Epithelial cell of proximal tubule (primary cell): ENCODE measurements around the gene TIGD7. TPM values are rescaled to one million over a fixed set of nuclear protein-coding genes. Genes with fewer than 3 reads are reported as not detected.

Experiments
- DNase-seq: peaks from one replicate; pipeline ENCODE4 v3.0.0-alpha.2; 2011; ENCODE audit warnings: low read depth
- H3K4me3 ChIP-seq: 2 replicates; pipeline ENCODE4 v1.5.1; 2011; ENCODE audit warnings: low read depth, mild to moderate bottlenecking, low read length
- CTCF ChIP-seq: conservative IDR thresholded peaks from 2 replicates; pipeline ENCODE4 v1.5.1; 2012; ENCODE audit warnings: low read depth, mild to moderate bottlenecking, low read length
- total RNA-seq: library from RNA; depleted of rRNA; stranded (reverse); fragments of >200 nt; gene quantifications from 2 replicates; pipeline ENCODE4 v1.2.3, GENCODE V29; 2015

Gene TIGD7
- total RNA-seq, 1 donor from 2014 or later: 1.8 TPM

- no peak for TF ChIP-seq CTCF
Observed at GRCh38 chr16:3295783-3296182, 9.4 kb downstream of the TIGD7 start.

DNA sequence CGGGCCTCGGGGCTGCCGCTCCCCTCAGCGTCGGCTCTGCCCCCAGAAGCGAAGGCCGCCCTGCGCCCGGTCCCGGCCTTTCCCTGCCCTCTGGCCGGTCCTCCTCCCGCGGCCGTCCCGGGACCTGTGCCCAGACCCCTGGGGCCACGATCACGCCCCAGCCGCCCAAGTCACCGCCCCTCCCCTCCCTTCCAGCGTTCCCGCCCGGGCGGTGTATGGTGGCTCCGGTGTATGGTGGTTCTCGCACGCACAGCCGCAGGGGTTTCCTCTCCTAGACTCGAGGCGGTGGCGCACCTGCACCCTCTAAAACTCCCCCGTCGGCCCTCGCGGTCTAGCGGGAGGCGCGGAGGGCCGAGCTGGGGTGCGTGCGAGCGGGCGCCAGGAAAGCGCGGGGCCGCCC lies 10.0 kb downstream of the TIGD7 start:
- TF ChIP-seq CTCF: no peak
- H3K4me3 ChIP-seq: no peak overlapping the region
- no peak for DNase-seq

More at GRCh38 chr16:3295783-3296182, 9.4 kb downstream of the TIGD7 start:
- H3K4me3 ChIP-seq: no peak overlapping the region
- no peak for DNase-seq

- TF ChIP-seq CTCF: no peak
- no peak overlapping the region for H3K4me3 ChIP-seq
- no peak for DNase-seq
Observed at GRCh38 chr16:3292604-3293003, 12.6 kb downstream of the TIGD7 start.

GRCh38 chr16:3289998-3290673 lies 15.1 kb downstream of the TIGD7 start:
- no peak for DNase-seq
- no peak overlapping the region for H3K4me3 ChIP-seq
- TF ChIP-seq CTCF: no peak

- peak overlapping the region; percentile 74 for H3K4me3 ChIP-seq
- no peak for DNase-seq
- no peak for TF ChIP-seq CTCF
Observed at GRCh38 chr16:3285131-3285530, 20.1 kb downstream of the TIGD7 start.

DNA sequence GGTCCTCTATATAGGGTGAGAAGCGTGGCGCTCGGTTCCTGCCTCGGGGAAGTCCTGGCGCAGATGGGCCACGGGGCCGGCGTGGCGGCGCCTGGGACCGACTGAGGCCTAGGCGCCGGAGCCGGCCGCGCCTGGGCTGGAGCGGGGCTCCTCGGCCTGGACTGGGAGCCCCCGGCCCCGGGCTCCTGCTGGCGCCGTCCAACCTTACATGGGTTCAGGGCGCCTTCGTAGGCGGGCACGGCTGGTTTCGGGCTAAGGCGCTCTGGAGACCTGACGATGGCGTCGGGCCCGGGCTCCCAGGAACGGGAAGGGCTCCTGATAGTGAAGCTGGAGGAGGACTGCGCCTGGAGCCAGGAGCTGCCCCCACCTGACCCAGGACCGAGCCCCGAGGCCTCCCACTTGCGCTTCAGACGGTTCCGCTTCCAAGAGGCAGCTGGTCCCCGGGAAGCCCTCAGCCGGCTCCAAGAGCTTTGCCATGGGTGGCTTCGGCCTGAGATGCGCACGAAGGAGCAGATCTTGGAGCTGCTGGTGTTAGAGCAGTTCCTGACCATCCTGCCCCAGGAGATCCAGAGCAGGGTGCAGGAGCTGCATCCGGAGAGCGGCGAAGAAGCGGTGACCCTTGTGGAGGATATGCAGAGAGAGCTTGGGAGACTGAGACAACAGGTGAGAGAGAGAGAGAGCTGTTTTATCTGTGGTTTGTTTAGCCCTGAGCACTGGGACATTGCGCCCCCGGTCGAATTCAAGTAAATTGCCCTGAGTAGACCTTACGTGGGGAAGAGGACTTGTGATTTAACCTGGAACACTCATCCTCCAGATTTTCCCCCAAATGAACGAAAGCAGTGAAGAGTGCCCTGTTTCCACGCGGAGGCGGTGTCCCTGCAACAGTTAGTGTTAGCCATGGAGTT lies 21.4 kb downstream of the TIGD7 start:
- DNase-seq: no peak
- peak overlapping the region; percentile 74 for H3K4me3 ChIP-seq
- no peak for TF ChIP-seq CTCF
